ENCODE data around the gene SOS1. TPM values are rescaled to one million over a fixed set of nuclear protein-coding genes. Genes with fewer than 3 reads are reported as not detected.

SOS1 gene
- total and polyA plus RNA-seq, 2 donors from 2014 or later, result 5.5 to 33.4 TPM

GRCh38 chr2:39069136-39069515, 51.7 kb downstream of the SOS1 start:
- Histone ChIP-seq H3K9me3 (ENCODE audit: control insufficient read depth in 2 of 3, insufficient read depth in 1 of 3, low read length in 3 of 3) (no peaks in the 10 kb centered on the region), H3K27me3 (ENCODE audit: control insufficient read depth, insufficient read depth, low read length) (no peaks in the 10 kb centered on the region), H3K4me1 (ENCODE audit: control insufficient read depth in 2 of 3, insufficient read depth in 2 of 3, low read depth in 1 of 3, low read length in 3 of 3) (no peaks in the 10 kb centered on the region), H3K9ac (ENCODE audit: low read length in 3 of 3) (no peak overlapping the region), H3K4me3 (ENCODE audit: low read length in 3 of 3) (no peak overlapping the region), H3K27ac (ENCODE audit: low read depth in 2 of 2, low read length in 2 of 2) (no peak overlapping the region), H3K36me3 (ENCODE audit: control insufficient read depth in 2 of 3, insufficient read depth in 3 of 3, low read length in 3 of 3) (peaks cover 2 to 5% (median 3%) of the 10 kb centered on the region in 3 donors)
- TF ChIP-seq CTCF (IDR thresholded peaks at IDR 0.05; ENCODE audit: borderline replicate concordance, extremely low read depth, insufficient read depth), result no peak
- intact Hi-C loops (cut with DNase I), result no loop called here
- no peak for DNase-seq
- no peak for FAIRE-seq

- FAIRE-seq, result no peak
- Histone ChIP-seq H3K4me3 (ENCODE audit: low read length in 3 of 3) (no peak overlapping the region), H3K9ac (ENCODE audit: low read length in 3 of 3) (no peak overlapping the region), H3K4me1 (ENCODE audit: control insufficient read depth in 2 of 3, insufficient read depth in 2 of 3, low read depth in 1 of 3, low read length in 3 of 3) (no peaks in the 10 kb centered on the region), H3K27ac (ENCODE audit: low read depth in 2 of 2, low read length in 2 of 2) (no peak overlapping the region), H3K27me3 (ENCODE audit: control insufficient read depth, insufficient read depth, low read length) (no peaks in the 10 kb centered on the region), H3K36me3 (ENCODE audit: control insufficient read depth in 2 of 3, insufficient read depth in 3 of 3, low read length in 3 of 3) (peaks cover 2 to 5% (median 3%) of the 10 kb centered on the region in 3 donors), H3K9me3 (ENCODE audit: control insufficient read depth in 2 of 3, insufficient read depth in 1 of 3, low read length in 3 of 3) (no peaks in the 10 kb centered on the region)
- intact Hi-C loops (cut with DNase I), result no loop called here
- DNase-seq, result no peak
- no peak for TF ChIP-seq CTCF (IDR thresholded peaks at IDR 0.05; ENCODE audit: borderline replicate concordance, extremely low read depth, insufficient read depth)
Measured at GRCh38 chr2:39068299-39069135, 52.3 kb downstream of the SOS1 start.

- intact Hi-C loops (cut with DNase I), result no loop called here
- Histone ChIP-seq H3K9me3 (ENCODE audit: control insufficient read depth in 2 of 3, insufficient read depth in 1 of 3, low read length in 3 of 3) (no peaks in the 10 kb centered on the region), H3K27ac (ENCODE audit: low read depth in 2 of 2, low read length in 2 of 2) (no peak overlapping the region), H3K4me3 (ENCODE audit: low read length in 3 of 3) (no peak overlapping the region), H3K4me1 (ENCODE audit: control insufficient read depth in 2 of 3, insufficient read depth in 2 of 3, low read depth in 1 of 3, low read length in 3 of 3) (no peaks in the 10 kb centered on the region), H3K9ac (ENCODE audit: low read length in 3 of 3) (no peak overlapping the region), H3K27me3 (ENCODE audit: control insufficient read depth, insufficient read depth, low read length) (no peaks in the 10 kb centered on the region), H3K36me3 (ENCODE audit: control insufficient read depth in 2 of 3, insufficient read depth in 3 of 3, low read length in 3 of 3) (peaks cover 2 to 5% (median 3%) of the 10 kb centered on the region in 3 donors)
- FAIRE-seq, result no peak
- no peak for TF ChIP-seq CTCF (IDR thresholded peaks at IDR 0.05; ENCODE audit: borderline replicate concordance, extremely low read depth, insufficient read depth)
- DNase-seq, result no peak
Measured at GRCh38 chr2:39065616-39066015, 55.2 kb downstream of the SOS1 start.
